Measurements from ENCODE around the gene RNF187. TPM values are rescaled to one million over a fixed set of nuclear protein-coding genes. Genes with fewer than 3 reads are reported as not detected.

RNF187 gene
- total and polyA plus RNA-seq, 10 of the 15 experiments (the other 5 are each of a cell fraction or from before 2014, with no cell fraction given), result 2.6 to 116 (median 29.5) TPM

GRCh38 chr1:228542981-228543380 lies 55.8 kb downstream of the RNF187 start:
- ChIA-PET CTCF (no interaction called here), SMC1A (ENCODE audit: uncharacterized antibody, unreplicated experiment) (no interaction called here), RAD21 (ENCODE audit: unreplicated experiment) (no interaction called here), POLR2A (no interaction called here)
- FAIRE-seq, result no peak
- no peak overlapping the region for H2AFZ ChIP-seq (ENCODE audit: control insufficient read depth, low read depth, low read length)
- no peak overlapping the region for H3K4me3 ChIP-seq
- DNase-seq (ENCODE audit: low read depth, low spot score), result no peak
- H3K27me3 ChIP-seq (replicated peaks in 1 of 2; ENCODE audit: control insufficient read depth in 2 of 2, insufficient read depth in 2 of 2, low read length in 1 of 2), result no peaks in the 10 kb centered on the region
- WGBS (ENCODE audit: insufficient coverage, insufficient replicate concordance, low lambda C conversion rate, missing lambda C conversion rate), result 41% methylated on average over 5 of the region's 5 CpGs
- H3K4me1 ChIP-seq (ENCODE audit: control insufficient read depth, insufficient read depth, low read length), result no peaks in the 10 kb centered on the region
- H3K4me2 ChIP-seq (ENCODE audit: control insufficient read depth, insufficient read depth), result no peak overlapping the region
- ATAC-seq, result no peak
- no peaks in the 10 kb centered on the region for H3K9me3 ChIP-seq (replicated peaks; ENCODE audit: control insufficient read depth, insufficient read depth, low read length)
- in situ Hi-C loops (cut with MboI), result no loop called here
- H4K20me1 ChIP-seq (ENCODE audit: control insufficient read depth, insufficient read depth), result no peaks in the 10 kb centered on the region
- no peak overlapping the region for H3K9ac ChIP-seq (ENCODE audit: control insufficient read depth, insufficient read depth, low read length)
- BruUV-seq (replicated peaks), result no TSS peak
- no peak overlapping the region for H3K27ac ChIP-seq (ENCODE audit: control insufficient read depth, insufficient read depth)
- TF ChIP-seq MTA3 (IDR thresholded peaks at IDR 0.05; ENCODE audit: borderline replicate concordance, low read length) (no peak), SIX5 (IDR thresholded peaks at IDR 0.05; ENCODE audit: low read depth, low read length, severe bottlenecking) (no peak), BMI1 (IDR thresholded peaks at IDR 0.05; ENCODE audit: borderline replicate concordance) (no peak), PRDM15 (CRISPR knock-in tag; IDR thresholded peaks at IDR 0.05) (no peak), CTCF (IDR thresholded peaks at IDR 0.05 in 2 of 3, conservative IDR thresholded peaks at IDR 0.05 in 1 of 3; ENCODE audit: control insufficient read depth in 2 of 3, extremely low read depth in 1 of 3, insufficient read depth in 1 of 3, low read depth in 3 of 3, low read length in 3 of 3) (no peak), SMARCA5 (IDR thresholded peaks at IDR 0.05) (no peak), IRF4 (IDR thresholded peaks at IDR 0.05; ENCODE audit: low read depth, low read length) (no peak), ATF7 (IDR thresholded peaks at IDR 0.05; ENCODE audit: low read depth) (no peak), CHD2 (IDR thresholded peaks at IDR 0.05; ENCODE audit: borderline replicate concordance, low read depth, low read length) (no peak), TARDBP (IDR thresholded peaks at IDR 0.05; ENCODE audit: borderline replicate concordance) (no peak), BHLHE40 (IDR thresholded peaks at IDR 0.05; ENCODE audit: borderline replicate concordance in 1 of 2, low read depth in 2 of 2, low read length in 1 of 2) (no peak), NFYA (IDR thresholded peaks at IDR 0.05; ENCODE audit: borderline replicate concordance, low read depth, low read length) (no peak), RAD51 (IDR thresholded peaks at IDR 0.05) (no peak), PAX8 (IDR thresholded peaks at IDR 0.05) (no peak), TCF7 (IDR thresholded peaks at IDR 0.05; ENCODE audit: borderline replicate concordance) (no peak), BACH1 (IDR thresholded peaks at IDR 0.05; ENCODE audit: borderline replicate concordance) (no peak), ATF3 (IDR thresholded peaks at IDR 0.05; ENCODE audit: borderline replicate concordance, extremely low read depth, low read depth, low read length) (no peak)
- H3K36me3 ChIP-seq (ENCODE audit: control insufficient read depth in 2 of 2, insufficient read depth in 2 of 2, low read length in 1 of 2), result no peaks in the 10 kb centered on the region
- H3K79me2 ChIP-seq (ENCODE audit: control insufficient read depth, insufficient read depth, low read length), result no peaks in the 10 kb centered on the region
- intact Hi-C loops (cut with micrococcal nuclease; ENCODE audit: unreplicated experiment), result no loop called here
